K562 (cell line): Measurements from ENCODE around the gene NR3C2. TPM values are rescaled to one million over a fixed set of nuclear protein-coding genes. Genes with fewer than 3 reads are reported as not detected.

Experiments used
- ATAC-seq: fragments of 200-7000 bp; cut with Tn5 transposase; 3 replicates; pipeline ENCODE4 v1.9.1; 2020; ENCODE audit warnings: moderate library complexity
- BruUV-seq: library from RNA; stranded (reverse); fragments of 400-500 nt; replicated peaks from 2 replicates; lab custom pipeline; 2021; lab: Mats Ljungman, UMichigan
- CTCF ChIA-PET: fragments of 300-600 bp; formaldehyde crosslinking; extraction: SDS; loops from one replicate; lab custom pipeline; 2021; ENCODE audit warnings: low intra/inter-chr PET ratio; lab: Yijun Ruan, JAX
- POLR2A ChIA-PET: fragments of 300-600, 350-650 bp; sonication (Branson Sonifier 250); formaldehyde crosslinking; extraction: SDS; loops from one replicate; lab custom pipeline; 2021; ENCODE audit warnings: antibody characterized with exemption, inconsistent platforms; lab: Yijun Ruan, JAX
- DNase-seq, 4 experiments: peaks; one replicate each; pipeline versions ENCODE4 v3.0.0 to v3.0.0-alpha.2; 2011 to 2018; ENCODE audit warnings: low spot score in 3 of 4, mixed read lengths in 3 of 4; ENCODE audit errors: extremely low read depth in 1 of 4
- FAIRE-seq: peaks from 2 replicates; lab custom pipeline; 2011; peaks lifted over from hg19 to GRCh38; lab: Jason Lieb, UNC
- H2AFZ ChIP-seq: 2 replicates; pipeline ENCODE4 v1.6.0; 2011; ENCODE audit warnings: low read depth, low read length, control low read depth, inconsistent platforms
- H3K27ac ChIP-seq: fragments of 200-600 bp; 3 replicates; pipeline ENCODE4 v1.8.0; 2011; ENCODE audit warnings: low read depth, mild to moderate bottlenecking, control low read depth, inconsistent platforms, low read length, moderate library complexity, mixed read lengths; ENCODE audit errors: extremely low read depth
- H3K27me3 ChIP-seq, 2 experiments: fragments of 300-600 bp in 1 of 2; 2 replicates in 1 of 2; 3 replicates in 1 of 2; pipeline versions ENCODE4 v1.6.0 to v1.8.0; 2011; ENCODE audit warnings: inconsistent platforms in 2 of 2, low read length in 2 of 2, mild to moderate bottlenecking in 1 of 2, mixed read lengths in 1 of 2, moderate library complexity in 1 of 2; ENCODE audit not compliant: control insufficient read depth in 2 of 2, insufficient read depth in 2 of 2
- H3K36me3 ChIP-seq: fragments of 300-600 bp; 3 replicates; pipeline ENCODE4 v1.8.0; 2011; ENCODE audit warnings: mild to moderate bottlenecking, low read length, inconsistent platforms; ENCODE audit not compliant: control insufficient read depth, insufficient read depth
- H3K4me1 ChIP-seq, 2 experiments: fragments of 200-600 bp in 1 of 2; replicated peaks in 1 of 2; 2 replicates in 1 of 2; 3 replicates in 1 of 2; pipeline versions ENCODE4 v1.5.1 to v1.8.0; 2011; ENCODE audit warnings: inconsistent platforms in 2 of 2, low read length in 2 of 2, mild to moderate bottlenecking in 1 of 2, mixed read lengths in 1 of 2, moderate library complexity in 1 of 2; ENCODE audit not compliant: control insufficient read depth in 2 of 2, insufficient read depth in 2 of 2
- H3K4me2 ChIP-seq: 2 replicates; pipeline ENCODE4 v1.6.1; 2011; ENCODE audit warnings: low read length, control low read depth, inconsistent platforms, mixed read lengths; ENCODE audit not compliant: insufficient read depth
- H3K4me3 ChIP-seq: fragments of 200-600 bp; sonication (generic), shearing (Covaris generic); 2 replicates; pipeline ENCODE4 v1.5.1; 2016; ENCODE audit warnings: control low read depth, inconsistent platforms
- H3K79me2 ChIP-seq: fragments of 200-600 bp; 3 replicates; pipeline ENCODE4 v1.8.0; 2011; ENCODE audit warnings: low read length, inconsistent platforms; ENCODE audit not compliant: control insufficient read depth, insufficient read depth
- H3K9ac ChIP-seq, 2 experiments: 2 replicates each; pipeline versions ENCODE4 v1.6.0 to v1.6.1; 2011; ENCODE audit warnings: low read depth in 2 of 2, low read length in 2 of 2, control low read depth in 1 of 2, inconsistent platforms in 1 of 2, mild to moderate bottlenecking in 1 of 2, mixed read lengths in 1 of 2; ENCODE audit not compliant: insufficient read depth in 1 of 2
- H3K9me1 ChIP-seq: one replicate; pipeline ENCODE4 v1.6.0; 2011; ENCODE audit warnings: inconsistent platforms, mild to moderate bottlenecking, low read length, moderate library complexity; ENCODE audit not compliant: control insufficient read depth, insufficient read depth
- H3K9me3 ChIP-seq: replicated peaks from 2 replicates; pipeline ENCODE4 v1.5.1; 2011; ENCODE audit warnings: low read depth, low read length, inconsistent platforms; ENCODE audit not compliant: control insufficient read depth, insufficient read depth
- H4K20me1 ChIP-seq: replicated peaks from 2 replicates; pipeline ENCODE4 v1.6.1; 2011; ENCODE audit warnings: low read length, inconsistent platforms, mixed read lengths; ENCODE audit not compliant: control insufficient read depth, insufficient read depth
- KAT2B ChIP-seq: IDR thresholded peaks from one replicate; pipeline ENCODE4 v1.6.1; 2012; ENCODE audit warnings: low read depth, mild to moderate bottlenecking, control low read depth, inconsistent platforms, low read length, moderate library complexity
- MAFF ChIP-seq: IDR thresholded peaks from 2 replicates; pipeline ENCODE4 v1.6.1; 2012; ENCODE audit warnings: low read length, improper control_type of control experiment
- NFIC ChIP-seq: fragments of 450-650 bp; IDR thresholded peaks from 2 replicates; pipeline ENCODE4 v1.6.1; 2017; ENCODE audit warnings: mild to moderate bottlenecking, inconsistent platforms
- NONO ChIP-seq, 2 experiments: fragments of 200-400 bp in 1 of 2; fragments of 450-650 bp in 1 of 2; formaldehyde crosslinking in 1 of 2; IDR thresholded peaks; 2 replicates each; pipeline ENCODE4 v1.6.1; 2017; ENCODE audit warnings: low read depth in 2 of 2, mild to moderate bottlenecking in 2 of 2, moderate library complexity in 2 of 2, low read length in 1 of 2
- NR2C2 ChIP-seq, 2 experiments: fragments of 200-800 bp in 1 of 2; sonication (Bioruptor generic) in 1 of 2; sonication (generic) in 1 of 2; formaldehyde crosslinking in 1 of 2; IDR thresholded peaks; 2 replicates each; pipeline versions ENCODE4 v1.6.1 to v1.8.0; 2016 to 2022; ENCODE audit warnings: mild to moderate bottlenecking in 1 of 2, missing compliant biosample characterization in 1 of 2, missing genetic modification characterization in 1 of 2, missing genetic modification reagents in 1 of 2
- SRSF7 ChIP-seq: fragments of 200-400 bp; formaldehyde crosslinking; optimal IDR thresholded peaks from 2 replicates; pipeline ENCODE3; 2017; ENCODE audit warnings: mild to moderate bottlenecking, low read depth, low read length
- WGBS: fragments of 100-300 bp; shearing (Covaris generic); methylation state at CpG from one replicate; pipeline ENCODE4 v1.1.6; 2016; ENCODE audit warnings: low coverage, mixed read lengths; ENCODE audit not compliant: insufficient coverage; ENCODE audit errors: missing lambda C conversion rate; 5-methylcytosine and 5-hydroxymethylcytosine counted together
- in situ Hi-C: fragments of 300-500 bp; cut with MboI; formaldehyde crosslinking; loops from 4 replicates; pipeline ENCODE4 v1.15.0; 2018; ENCODE audit warnings: inconsistent platforms, mixed read lengths
- intact Hi-C: fragments of 100-400 bp; cut with micrococcal nuclease; formaldehyde crosslinking; loops from 2 replicates; pipeline ENCODE4 v1.14.2; 2022
- polyA plus RNA-seq, 8 experiments: library from polyadenylated mRNA; depleted of rRNA in 4 of 8; stranded (reverse) in 5 of 8; unstranded in 3 of 8; fragments of >200 nt; fragmentation: Nextera tagmentation in 2 of 8; fragmentation: Illumina TruSeq in 1 of 8; extraction: Ambion mirVana in 2 of 8; extraction: Trizol in 1 of 8; gene quantifications; 2 replicates each; pipeline versions ENCODE4 v1.2.1 to v1.2.3, GENCODE V29; 2011 to 2014; ENCODE audit warnings: inconsistent platforms in 1 of 8, missing spikeins in 1 of 8
- total RNA-seq, 7 experiments: library from RNA; depleted of rRNA in 6 of 7; stranded (reverse); fragments of >200 nt in 6 of 7; fragmentation: Illumina TruSeq in 2 of 7; extraction: Trizol in 2 of 7; gene quantifications; 2 replicates each; pipeline versions ENCODE4 v1.2.1 to v1.2.3, GENCODE V29; 2011 to 2021; ENCODE audit warnings: low replicate concordance in 1 of 7
- TF ChIP-seq, protein P1 (sequence below), 3 experiments: fragments of 200-800 bp in 1 of 3; fragments of 250-450 bp in 1 of 3; fragments of 450-650 bp in 1 of 3; sonication (Bioruptor Pico) in 1 of 3; sonication (Bioruptor generic) in 1 of 3; formaldehyde crosslinking in 1 of 3; IDR thresholded peaks; 2 replicates each; pipeline versions ENCODE4 v1.6.1 to v1.8.0; 2016 to 2022; ENCODE audit warnings: mild to moderate bottlenecking in 2 of 3, missing genetic modification characterization in 2 of 3, missing compliant biosample characterization in 1 of 3, moderate library complexity in 1 of 3
- TF ChIP-seq, protein P2 (sequence below): sonication (generic); formaldehyde crosslinking; IDR thresholded peaks from 2 replicates; pipeline ENCODE4 v1.8.1; 2023; ENCODE audit warnings: mild to moderate bottlenecking, missing genetic modification reagents
- TF ChIP-seq, protein P3 (sequence below): fragments of 250-450 bp; sonication (Bioruptor Pico); IDR thresholded peaks from 2 replicates; pipeline ENCODE4 v1.9.0; 2021; ENCODE audit warnings: mild to moderate bottlenecking, inconsistent platforms

NR3C2 gene
- total and polyA plus RNA-seq, 9 of the 15 experiments (the other 6 are each of a cell fraction or from before 2014, with no cell fraction given): 0.01 to 0.28 (median 0.16) TPM; not detected in 2

DNA sequence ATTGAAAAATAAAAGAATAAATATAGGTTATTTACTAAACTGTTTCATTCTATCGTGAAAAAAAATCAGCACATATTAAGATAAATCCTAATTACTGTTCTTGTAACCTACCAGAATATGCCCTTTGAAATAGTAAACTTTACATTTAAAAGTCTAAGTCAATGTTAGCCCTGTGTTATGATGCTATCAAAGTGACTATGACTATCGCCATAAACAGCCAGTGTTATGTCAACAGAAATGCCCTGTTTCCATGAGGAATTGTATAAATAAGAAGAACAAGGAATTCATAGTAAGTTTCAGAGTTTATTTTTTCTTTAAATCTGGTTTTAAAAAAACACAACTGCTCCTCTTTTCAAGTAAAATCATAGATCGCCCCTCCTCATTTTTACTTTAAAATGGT is 11.4 kb downstream of the NR3C2 start (continued):
- TF ChIP-seq, protein P1, sequence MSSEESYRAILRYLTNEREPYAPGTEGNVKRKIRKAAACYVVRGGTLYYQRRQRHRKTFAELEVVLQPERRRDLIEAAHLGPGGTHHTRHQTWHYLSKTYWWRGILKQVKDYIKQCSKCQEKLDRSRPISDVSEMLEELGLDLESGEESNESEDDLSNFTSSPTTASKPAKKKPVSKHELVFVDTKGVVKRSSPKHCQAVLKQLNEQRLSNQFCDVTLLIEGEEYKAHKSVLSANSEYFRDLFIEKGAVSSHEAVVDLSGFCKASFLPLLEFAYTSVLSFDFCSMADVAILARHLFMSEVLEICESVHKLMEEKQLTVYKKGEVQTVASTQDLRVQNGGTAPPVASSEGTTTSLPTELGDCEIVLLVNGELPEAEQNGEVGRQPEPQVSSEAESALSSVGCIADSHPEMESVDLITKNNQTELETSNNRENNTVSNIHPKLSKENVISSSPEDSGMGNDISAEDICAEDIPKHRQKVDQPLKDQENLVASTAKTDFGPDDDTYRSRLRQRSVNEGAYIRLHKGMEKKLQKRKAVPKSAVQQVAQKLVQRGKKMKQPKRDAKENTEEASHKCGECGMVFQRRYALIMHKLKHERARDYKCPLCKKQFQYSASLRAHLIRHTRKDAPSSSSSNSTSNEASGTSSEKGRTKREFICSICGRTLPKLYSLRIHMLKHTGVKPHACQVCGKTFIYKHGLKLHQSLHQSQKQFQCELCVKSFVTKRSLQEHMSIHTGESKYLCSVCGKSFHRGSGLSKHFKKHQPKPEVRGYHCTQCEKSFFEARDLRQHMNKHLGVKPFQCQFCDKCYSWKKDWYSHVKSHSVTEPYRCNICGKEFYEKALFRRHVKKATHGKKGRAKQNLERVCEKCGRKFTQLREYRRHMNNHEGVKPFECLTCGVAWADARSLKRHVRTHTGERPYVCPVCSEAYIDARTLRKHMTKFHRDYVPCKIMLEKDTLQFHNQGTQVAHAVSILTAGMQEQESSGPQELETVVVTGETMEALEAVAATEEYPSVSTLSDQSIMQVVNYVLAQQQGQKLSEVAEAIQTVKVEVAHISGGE (CRISPR knock-in tag; IDR thresholded peaks at IDR 0.05): no peak
- TF ChIP-seq MAFF: no peak
- TF ChIP-seq, all 486 proteins: peak for 0

DNA sequence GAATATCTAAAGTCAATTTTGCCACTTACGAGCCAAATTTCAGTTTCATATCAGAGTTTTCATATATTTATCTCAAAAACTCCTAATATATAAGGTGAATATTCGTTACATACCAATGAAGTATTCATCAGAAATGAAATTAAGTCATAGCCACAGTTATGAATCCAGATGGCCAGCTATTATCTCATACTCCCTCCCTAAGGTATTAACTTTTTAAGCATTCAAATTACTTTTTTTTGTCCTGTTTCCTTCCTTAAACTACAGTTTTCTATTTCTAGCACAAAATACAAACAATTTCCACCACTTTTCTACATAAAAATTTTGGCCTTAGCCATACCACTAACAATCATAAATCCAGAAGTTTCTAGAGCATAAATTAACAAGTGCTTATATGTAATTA is 13.0 kb downstream of the NR3C2 start:
- in situ Hi-C loops (no loop called here), intact Hi-C loops (no loop called here)
- WGBS: 0% methylated on average over 2 of the region's 2 CpGs
- Histone ChIP-seq H3K27ac (no peak overlapping the region), H3K36me3 (no peaks in the 10 kb centered on the region), H3K9me1 (no peaks in the 10 kb centered on the region), H3K4me1 (no peaks in the 10 kb centered on the region), H2AFZ (no peak overlapping the region), H3K27me3 (no peaks in the 10 kb centered on the region), H3K9ac (no peak overlapping the region), H3K79me2 (no peaks in the 10 kb centered on the region), H3K4me2 (no peak overlapping the region), H3K9me3 (no peaks in the 10 kb centered on the region), H4K20me1 (no peaks in the 10 kb centered on the region), H3K4me3 (no peak overlapping the region)
- BruUV-seq: no TSS peak
- FAIRE-seq: no peak
- ATAC-seq: no peak
- POLR2A ChIA-PET: no interaction called here
- DNase-seq: no peak
- CTCF ChIA-PET: no interaction called here
- no peak for TF ChIP-seq SRSF7
- TF ChIP-seq NFIC: no peak
- TF ChIP-seq NR2C2 (CRISPR knock-in tag; IDR thresholded peaks at IDR 0.05): no peak
- TF ChIP-seq NR2C2 (tag; IDR thresholded peaks at IDR 0.05): no peak
- no peak for TF ChIP-seq KAT2B
- TF ChIP-seq, protein P2, sequence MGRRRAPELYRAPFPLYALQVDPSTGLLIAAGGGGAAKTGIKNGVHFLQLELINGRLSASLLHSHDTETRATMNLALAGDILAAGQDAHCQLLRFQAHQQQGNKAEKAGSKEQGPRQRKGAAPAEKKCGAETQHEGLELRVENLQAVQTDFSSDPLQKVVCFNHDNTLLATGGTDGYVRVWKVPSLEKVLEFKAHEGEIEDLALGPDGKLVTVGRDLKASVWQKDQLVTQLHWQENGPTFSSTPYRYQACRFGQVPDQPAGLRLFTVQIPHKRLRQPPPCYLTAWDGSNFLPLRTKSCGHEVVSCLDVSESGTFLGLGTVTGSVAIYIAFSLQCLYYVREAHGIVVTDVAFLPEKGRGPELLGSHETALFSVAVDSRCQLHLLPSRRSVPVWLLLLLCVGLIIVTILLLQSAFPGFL (CRISPR knock-in tag): no peak
- no peak for TF ChIP-seq NONO (IDR thresholded peaks at IDR 0.05; ENCODE audit: low read depth in 2 of 2, low read length in 1 of 2)
- TF ChIP-seq, protein P3, sequence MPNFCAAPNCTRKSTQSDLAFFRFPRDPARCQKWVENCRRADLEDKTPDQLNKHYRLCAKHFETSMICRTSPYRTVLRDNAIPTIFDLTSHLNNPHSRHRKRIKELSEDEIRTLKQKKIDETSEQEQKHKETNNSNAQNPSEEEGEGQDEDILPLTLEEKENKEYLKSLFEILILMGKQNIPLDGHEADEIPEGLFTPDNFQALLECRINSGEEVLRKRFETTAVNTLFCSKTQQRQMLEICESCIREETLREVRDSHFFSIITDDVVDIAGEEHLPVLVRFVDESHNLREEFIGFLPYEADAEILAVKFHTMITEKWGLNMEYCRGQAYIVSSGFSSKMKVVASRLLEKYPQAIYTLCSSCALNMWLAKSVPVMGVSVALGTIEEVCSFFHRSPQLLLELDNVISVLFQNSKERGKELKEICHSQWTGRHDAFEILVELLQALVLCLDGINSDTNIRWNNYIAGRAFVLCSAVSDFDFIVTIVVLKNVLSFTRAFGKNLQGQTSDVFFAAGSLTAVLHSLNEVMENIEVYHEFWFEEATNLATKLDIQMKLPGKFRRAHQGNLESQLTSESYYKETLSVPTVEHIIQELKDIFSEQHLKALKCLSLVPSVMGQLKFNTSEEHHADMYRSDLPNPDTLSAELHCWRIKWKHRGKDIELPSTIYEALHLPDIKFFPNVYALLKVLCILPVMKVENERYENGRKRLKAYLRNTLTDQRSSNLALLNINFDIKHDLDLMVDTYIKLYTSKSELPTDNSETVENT (CRISPR knock-in tag): no peak
